ENCODE results near the gene TMEM184C.

Gene TMEM184C

GRCh38 chr4:147655639-147656038 lies 38.4 kb downstream of the TMEM184C start:
- DNase-seq (ENCODE audit: low spot score): no peak

- no peak for DNase-seq (ENCODE audit: low spot score)
Measured at GRCh38 chr4:147658501-147658900, 41.3 kb downstream of the TMEM184C start.

DNA sequence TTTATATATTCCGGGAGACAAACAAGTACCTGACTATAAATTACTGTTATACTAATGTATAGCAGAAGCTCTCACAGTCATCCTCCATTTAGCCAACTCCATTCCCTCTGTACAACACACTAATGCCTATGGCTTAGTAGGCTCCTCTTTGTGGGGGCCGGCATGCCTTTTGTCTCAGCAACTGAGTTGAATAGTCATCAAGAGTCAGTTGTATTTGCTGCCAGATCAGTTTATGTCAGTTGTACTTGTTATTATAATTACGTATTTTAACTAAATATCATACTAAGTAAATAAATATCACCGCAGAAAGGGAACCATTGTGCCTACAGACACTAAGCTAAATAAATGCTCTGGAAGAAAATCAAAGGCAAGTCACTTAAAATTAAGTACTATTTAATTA lies 56.9 kb downstream of the TMEM184C start:
- DNase-seq (ENCODE audit: low spot score): no peak

DNA sequence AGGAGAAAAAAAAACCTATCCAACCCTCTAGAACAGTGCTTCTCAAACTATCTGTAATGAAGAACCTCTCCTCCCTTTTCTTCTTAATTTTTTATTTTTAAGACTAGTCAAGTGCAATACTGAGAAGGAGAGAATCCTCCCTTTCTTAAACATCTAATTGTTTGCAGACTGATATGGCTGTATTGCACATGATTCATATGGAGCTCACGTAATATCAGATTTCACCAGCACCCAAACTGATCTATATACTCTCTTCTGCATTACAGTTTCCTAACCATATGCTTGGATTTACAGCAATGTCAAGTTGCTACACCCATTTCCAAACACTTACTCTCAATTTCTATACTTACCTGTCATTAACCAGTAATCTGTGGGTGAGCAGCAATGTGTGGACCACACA lies 57.3 kb downstream of the TMEM184C start:
- DNase-seq (ENCODE audit: low spot score): no peak

GRCh38 chr4:147678106-147678505 lies 60.9 kb downstream of the TMEM184C start:
- no peak for DNase-seq (ENCODE audit: low spot score)

GRCh38 chr4:147678796-147679549 lies 61.8 kb downstream of the TMEM184C start:
- DNase-seq (ENCODE audit: low spot score): no peak

- no peak for DNase-seq (ENCODE audit: low spot score)
Measured at GRCh38 chr4:147682755-147683154, 65.6 kb downstream of the TMEM184C start.

GRCh38 chr4:147683188-147683591 lies 66.0 kb downstream of the TMEM184C start:
- peak; percentile 3 for DNase-seq (ENCODE audit: low spot score)

DNA sequence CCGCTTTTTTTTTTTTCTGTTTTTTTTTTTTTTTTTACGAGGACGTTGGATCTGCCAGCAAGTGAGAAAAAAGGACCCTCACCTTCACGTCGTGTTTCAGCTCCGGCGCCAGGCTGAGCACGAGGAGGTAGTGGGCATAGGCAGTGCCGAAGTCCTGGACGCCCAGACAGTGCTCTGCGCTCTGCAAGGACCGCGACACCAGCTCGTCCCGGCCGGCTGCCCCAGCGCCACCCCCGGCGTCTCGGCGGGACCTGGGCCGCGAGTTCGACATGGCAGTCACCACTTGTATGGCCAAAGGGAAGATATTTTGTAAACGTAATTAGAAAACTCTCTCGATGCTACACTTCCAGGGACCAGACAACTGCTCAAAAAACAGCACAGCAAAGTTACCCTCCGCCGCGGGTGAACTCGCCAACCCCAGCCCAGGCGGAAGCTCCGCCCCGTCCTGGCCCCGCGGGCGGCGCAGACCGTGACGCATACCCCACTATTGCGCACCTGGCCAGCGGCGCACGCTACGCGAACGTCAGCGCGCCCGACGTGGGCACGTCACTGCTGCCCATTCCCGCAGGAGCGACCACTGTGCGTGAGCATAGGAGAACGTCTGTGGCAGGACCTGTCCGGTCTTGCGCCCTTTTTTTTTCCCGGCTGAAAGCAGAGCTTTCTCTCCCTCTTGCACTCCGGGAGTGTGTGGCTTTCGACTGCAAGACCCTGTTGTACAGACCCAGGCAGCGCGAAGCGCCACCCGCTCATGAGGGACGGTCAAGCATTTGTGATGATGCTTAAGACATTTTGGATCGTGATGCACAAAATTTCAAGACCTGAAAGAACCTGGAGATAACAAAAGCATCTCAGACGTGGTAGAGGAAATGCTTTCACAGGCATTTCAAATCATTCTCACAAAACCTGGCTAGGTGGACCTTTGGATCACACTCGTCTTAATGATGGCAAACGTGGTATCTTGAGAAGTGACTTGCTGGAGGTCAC lies 66.8 kb downstream of the TMEM184C start, which contains the start of gene PRMT9:
TSS of gene PRMT9 (minus strand) at position 447 of the 984 bp plus-strand sequence. CDS start at position 271, 176 bp downstream.
- peak; percentile 90 for DNase-seq (ENCODE audit: low spot score)

GRCh38 chr4:147689067-147689466 lies 71.9 kb downstream of the TMEM184C start:
- DNase-seq (ENCODE audit: low spot score): no peak

DNA sequence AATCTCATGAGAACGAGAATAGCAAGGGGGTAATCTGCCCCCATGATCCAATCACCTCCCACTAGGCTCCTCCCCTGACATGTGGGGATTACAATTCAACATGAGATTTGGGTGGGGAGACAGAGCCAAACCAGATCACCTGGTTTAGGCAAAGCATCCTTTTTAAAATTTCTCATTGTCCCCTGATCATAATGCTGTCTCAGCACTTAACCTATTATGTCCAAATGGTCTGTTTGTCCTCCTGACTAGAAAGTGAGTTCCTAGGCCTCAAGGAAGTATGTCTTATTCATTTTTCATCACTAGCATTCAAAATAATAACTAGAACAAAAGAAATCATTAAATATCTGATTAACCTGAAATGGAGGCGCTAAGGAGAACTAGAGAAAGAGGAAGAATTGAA lies 74.6 kb downstream of the TMEM184C start:
- no peak for DNase-seq (ENCODE audit: low spot score)

GRCh38 chr4:147693218-147693617 lies 76.0 kb downstream of the TMEM184C start:
- peak; percentile 48 for DNase-seq (ENCODE audit: low spot score)

DNA sequence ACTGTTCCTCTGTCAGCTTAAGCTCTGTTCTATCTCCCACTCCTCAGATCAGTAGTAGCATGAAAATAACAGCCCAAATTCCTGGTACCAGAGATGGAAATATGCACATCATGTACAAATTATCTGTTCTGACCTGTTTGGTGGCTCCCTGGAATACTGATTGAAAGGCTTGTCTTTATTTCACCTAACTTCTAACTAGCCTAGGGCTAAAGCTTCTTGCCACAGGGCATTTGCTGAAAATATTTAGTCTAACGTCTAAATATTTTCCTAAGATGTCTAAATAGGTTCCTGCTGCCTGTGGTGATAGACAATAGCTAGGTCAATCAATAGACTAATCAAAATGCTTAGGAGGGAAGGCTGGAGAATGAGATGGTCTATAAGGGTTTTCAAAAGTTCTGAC lies 79.7 kb downstream of the TMEM184C start:
- no peak for DNase-seq (ENCODE audit: low spot score)

DNA sequence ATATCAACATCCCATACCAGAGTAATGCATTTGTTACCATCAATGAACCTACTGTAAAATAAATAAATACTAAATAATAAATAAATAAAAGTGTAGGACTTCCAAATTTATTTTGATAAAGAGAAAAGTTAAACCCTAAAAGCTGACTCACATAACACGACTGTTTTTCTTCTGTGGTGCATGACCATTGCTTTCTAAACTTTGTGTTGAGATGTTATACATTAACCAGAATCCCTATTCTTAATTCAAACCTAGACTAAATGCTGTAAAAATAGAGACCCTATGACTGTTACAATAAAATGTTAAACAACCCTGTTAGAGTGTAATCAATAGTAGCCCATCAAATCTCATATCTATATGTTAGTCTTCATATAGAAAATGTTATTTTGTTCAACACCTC lies 87.6 kb downstream of the TMEM184C start:
- no peak for DNase-seq (ENCODE audit: low spot score)

DNA sequence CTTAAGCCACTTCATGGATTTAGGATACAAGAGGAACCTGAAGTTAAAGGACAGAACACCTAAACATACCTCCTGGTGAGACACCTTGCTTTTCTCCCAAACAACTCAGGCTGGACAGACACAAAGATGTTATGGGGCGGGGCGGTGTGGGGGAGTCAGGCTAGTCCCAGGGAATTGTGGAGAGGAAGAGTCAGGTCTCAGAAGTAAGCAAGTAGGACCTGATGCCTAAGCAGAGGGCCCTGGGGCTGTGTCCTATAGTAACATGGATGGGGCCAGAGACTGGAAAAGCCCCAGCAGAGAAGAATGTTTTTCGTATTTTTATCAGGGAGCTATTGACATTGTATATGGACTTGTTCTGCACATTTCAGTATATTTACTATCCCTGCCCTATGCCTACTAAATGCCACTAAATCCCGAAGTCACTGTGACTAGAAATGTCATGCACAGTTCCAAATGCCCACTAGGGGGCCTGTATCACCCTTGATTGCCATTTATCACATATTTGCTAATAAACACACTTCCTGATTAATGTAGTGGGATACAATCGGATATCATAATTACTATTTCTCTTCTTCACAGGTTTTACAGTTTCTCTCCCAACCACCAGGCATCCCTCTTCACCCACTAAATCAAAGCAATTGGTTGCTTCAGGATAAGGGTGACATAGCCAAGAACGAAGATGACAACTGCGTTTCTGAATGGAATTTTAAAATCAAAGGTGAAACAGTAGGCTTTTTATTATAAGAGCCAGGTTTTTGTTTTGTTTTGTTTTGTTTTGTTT lies 90.9 kb downstream of the TMEM184C start:
- DNase-seq (ENCODE audit: low spot score): peak; percentile 60

DNA sequence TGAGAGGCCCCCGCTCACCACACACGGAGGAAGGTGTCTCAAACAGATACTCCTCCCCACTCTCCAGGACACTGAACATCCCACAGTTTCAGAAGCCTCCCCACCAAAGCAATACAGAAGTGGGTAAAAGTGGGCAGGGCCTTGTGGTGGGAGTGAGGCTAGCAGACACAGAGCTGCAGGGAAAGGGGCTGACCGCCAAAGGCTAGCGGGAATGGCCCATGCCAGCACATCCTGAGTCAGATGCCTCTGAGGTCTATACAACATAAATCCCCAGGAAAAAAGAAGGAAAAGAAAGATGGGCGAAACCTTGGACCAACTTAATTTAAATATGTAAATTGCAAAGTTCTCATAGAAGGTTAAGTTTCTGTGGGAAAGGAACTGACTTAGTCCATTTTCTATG lies 92.8 kb downstream of the TMEM184C start:
- DNase-seq (ENCODE audit: low spot score): no peak

- DNase-seq (ENCODE audit: low spot score): no peak
Measured at GRCh38 chr4:147714575-147715401, 97.6 kb downstream of the TMEM184C start.

DNA sequence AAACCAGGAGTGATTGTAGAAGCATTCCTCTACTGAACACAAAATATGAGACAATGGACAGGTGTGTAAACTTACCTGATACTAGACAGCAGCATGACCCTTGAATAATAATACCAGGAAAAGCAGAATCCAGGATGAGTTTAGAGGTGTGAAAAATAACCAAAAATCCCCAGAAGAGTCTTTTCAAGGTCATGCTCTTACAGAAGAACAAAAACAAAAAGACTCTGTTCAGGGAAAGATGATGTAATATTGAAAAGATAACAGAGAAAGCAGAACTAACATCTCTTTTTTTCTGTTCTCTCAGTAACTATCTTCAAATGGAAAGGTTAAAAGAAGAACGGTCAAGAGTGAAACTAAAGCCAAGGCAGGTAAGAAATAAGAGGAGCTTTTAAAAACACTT lies 100.7 kb downstream of the TMEM184C start:
- no peak for DNase-seq (ENCODE audit: low spot score)
